HL-60 (cell line): ENCODE measurements around the gene MT1B.

Experiments used
- POLR2AphosphoS5 ChIP-seq: IDR thresholded peaks from 2 replicates; pipeline ENCODE4 v1.6.1; 2012; ENCODE audit warnings: low read depth
- REST ChIP-seq: IDR thresholded peaks from 2 replicates; pipeline ENCODE4 v1.6.1; 2012; ENCODE audit warnings: low read depth; ENCODE audit not compliant: insufficient replicate concordance
- TF ChIP-seq, protein P1 (sequence below): IDR thresholded peaks from one replicate; pipeline ENCODE4 v1.5.1; 2011; ENCODE audit warnings: low read length, control low read depth, inconsistent platforms; ENCODE audit not compliant: insufficient read depth

DNA sequence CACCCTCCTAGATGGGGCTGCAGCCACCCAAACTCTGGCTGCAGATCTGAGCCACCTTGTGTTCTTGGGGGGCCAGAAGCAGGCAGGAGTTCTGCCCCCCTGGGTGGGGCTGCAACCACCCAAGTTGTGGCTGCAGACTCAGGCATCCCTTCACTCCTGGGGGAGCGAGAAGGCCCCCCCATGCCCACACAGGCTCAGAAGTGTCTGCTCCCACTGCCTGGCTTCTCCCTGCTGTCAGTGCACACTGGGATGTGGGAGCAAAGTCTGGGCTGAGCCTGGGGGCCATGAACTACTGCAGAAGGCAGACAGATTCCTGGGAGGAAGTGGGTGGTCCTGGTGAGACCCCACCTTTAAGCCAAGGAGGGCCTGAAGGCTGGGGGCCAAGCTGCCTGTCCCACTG is 43.6 kb downstream of the MT1B start:
- TF ChIP-seq, protein P1, sequence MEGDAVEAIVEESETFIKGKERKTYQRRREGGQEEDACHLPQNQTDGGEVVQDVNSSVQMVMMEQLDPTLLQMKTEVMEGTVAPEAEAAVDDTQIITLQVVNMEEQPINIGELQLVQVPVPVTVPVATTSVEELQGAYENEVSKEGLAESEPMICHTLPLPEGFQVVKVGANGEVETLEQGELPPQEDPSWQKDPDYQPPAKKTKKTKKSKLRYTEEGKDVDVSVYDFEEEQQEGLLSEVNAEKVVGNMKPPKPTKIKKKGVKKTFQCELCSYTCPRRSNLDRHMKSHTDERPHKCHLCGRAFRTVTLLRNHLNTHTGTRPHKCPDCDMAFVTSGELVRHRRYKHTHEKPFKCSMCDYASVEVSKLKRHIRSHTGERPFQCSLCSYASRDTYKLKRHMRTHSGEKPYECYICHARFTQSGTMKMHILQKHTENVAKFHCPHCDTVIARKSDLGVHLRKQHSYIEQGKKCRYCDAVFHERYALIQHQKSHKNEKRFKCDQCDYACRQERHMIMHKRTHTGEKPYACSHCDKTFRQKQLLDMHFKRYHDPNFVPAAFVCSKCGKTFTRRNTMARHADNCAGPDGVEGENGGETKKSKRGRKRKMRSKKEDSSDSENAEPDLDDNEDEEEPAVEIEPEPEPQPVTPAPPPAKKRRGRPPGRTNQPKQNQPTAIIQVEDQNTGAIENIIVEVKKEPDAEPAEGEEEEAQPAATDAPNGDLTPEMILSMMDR = no peak
- TF ChIP-seq REST (no peak), POLR2AphosphoS5 (no peak)
